Naive thymus-derived CD4-positive, alpha-beta T cell (primary cell): ENCODE data around the gene SLAMF9. TPM values are rescaled to one million over a fixed set of nuclear protein-coding genes. Genes with fewer than 3 reads are reported as not detected.

ENCODE experiments used
- ATAC-seq: fragments of 150-1000 bp; cut with Tn5 transposase; 2 replicates; pipeline ENCODE4 v1.10.0; 2021; ENCODE audit warnings: mild to moderate bottlenecking, moderate library complexity
- CTCF ChIA-PET: fragments of 350-600 bp; sonication (Branson Sonifier 250); formaldehyde crosslinking; loops from one replicate; lab custom pipeline; 2021; ENCODE audit warnings: antibody characterized with exemption; lab: Charles Lee
- POLR2A ChIA-PET: fragments of 350-600 bp; sonication (Branson Sonifier 250); formaldehyde crosslinking; loops from one replicate; lab custom pipeline; 2021; ENCODE audit warnings: antibody characterized with exemption, inconsistent platforms; lab: Charles Lee
- DNase-seq, 9 donors: peaks; one replicate each; pipeline versions ENCODE4 v3.0.0 to v3.0.0-alpha.2; 2020 to 2022; ENCODE audit warnings: mixed read lengths in 1 of 9
- H3K27ac ChIP-seq: one replicate; pipeline ENCODE4 v1.7.0; 2013; ENCODE audit warnings: mild to moderate bottlenecking, low read depth, low read length, moderate library complexity
- H3K27me3 ChIP-seq, 2 donors: one replicate each; pipeline ENCODE4 v1.7.0; 2013; ENCODE audit warnings: low read length in 2 of 2, mild to moderate bottlenecking in 2 of 2, moderate library complexity in 2 of 2; ENCODE audit not compliant: control insufficient read depth in 2 of 2, insufficient read depth in 2 of 2
- H3K36me3 ChIP-seq, 3 experiments: 1 replicate in 2 of 3; 2 replicates in 1 of 3; pipeline ENCODE4 v1.7.0; 2013; ENCODE audit warnings: low read length in 3 of 3, mild to moderate bottlenecking in 3 of 3, moderate library complexity in 1 of 3; ENCODE audit not compliant: insufficient read depth in 3 of 3, control insufficient read depth in 2 of 3
- H3K4me1 ChIP-seq, 2 donors: one replicate each; pipeline ENCODE4 v1.7.0; 2013; ENCODE audit warnings: low read length in 2 of 2, mild to moderate bottlenecking in 2 of 2, moderate library complexity in 1 of 2; ENCODE audit not compliant: control insufficient read depth in 2 of 2, insufficient read depth in 2 of 2
- H3K4me3 ChIP-seq: 2 replicates; pipeline ENCODE4 v1.7.0; 2013; ENCODE audit warnings: mild to moderate bottlenecking, low read length
- H3K9me3 ChIP-seq, 3 experiments: 1 replicate in 2 of 3; 2 replicates in 1 of 3; pipeline ENCODE4 v1.7.0; 2013; ENCODE audit warnings: low read length in 3 of 3; ENCODE audit not compliant: control insufficient read depth in 2 of 3
- H3K27ac Mint-ChIP-seq, 9 donors: one replicate each; pipeline ENCODE4 v1.8.0; 2020 to 2022; ENCODE audit warnings: mixed read lengths in 9 of 9, mild to moderate bottlenecking in 8 of 9, moderate library complexity in 5 of 9, inconsistent platforms in 2 of 9
- H3K27me3 Mint-ChIP-seq, 5 donors: one replicate each; pipeline ENCODE4 v1.8.0; 2021 to 2022; ENCODE audit warnings: mixed read lengths in 5 of 5, mild to moderate bottlenecking in 1 of 5
- H3K36me3 Mint-ChIP-seq, 5 donors: one replicate each; pipeline ENCODE4 v1.8.0; 2020 to 2022; ENCODE audit warnings: mixed read lengths in 5 of 5, mild to moderate bottlenecking in 3 of 5, inconsistent platforms in 1 of 5
- H3K4me1 Mint-ChIP-seq, 7 donors: one replicate each; pipeline ENCODE4 v1.8.0; 2020 to 2022; ENCODE audit warnings: mixed read lengths in 7 of 7, mild to moderate bottlenecking in 3 of 7, inconsistent platforms in 1 of 7
- H3K4me3 Mint-ChIP-seq, 10 donors: one replicate each; pipeline ENCODE4 v1.8.0; 2020 to 2022; ENCODE audit warnings: mild to moderate bottlenecking in 10 of 10, mixed read lengths in 10 of 10, moderate library complexity in 6 of 10, inconsistent platforms in 2 of 10
- H3K9me3 Mint-ChIP-seq, 11 donors: one replicate each; pipeline ENCODE4 v1.8.0; 2020 to 2022; ENCODE audit warnings: mixed read lengths in 11 of 11, mild to moderate bottlenecking in 4 of 11, inconsistent platforms in 1 of 11, moderate library complexity in 1 of 11
- intact Hi-C, 2 donors: fragments of 100-400 bp; cut with micrococcal nuclease; formaldehyde crosslinking; loops; one replicate each; pipeline ENCODE4 v1.15.1; 2023
- polyA plus RNA-seq, 2 donors: library from polyadenylated mRNA; unstranded; fragments of 300-500 nt; fragmentation: Illumina TruSeq; gene quantifications; one replicate each; pipeline ENCODE4 v1.2.3, GENCODE V29; 2021
- total RNA-seq, 6 experiments: library from RNA in 5 of 6; stranded (reverse) in 5 of 6; gene quantifications; 1 replicate in 5 of 6; 2 replicates in 1 of 6; pipeline ENCODE4 v1.2.3 and lab custom pipeline; 2021 to 2026

The SLAMF9 gene
- total and polyA plus RNA-seq, 7 experiments from 2014 or later = not detected

GRCh38 chr1:159902541-159902940 lies 51.5 kb downstream of the SLAMF9 start:
- H3K4me1 Mint-ChIP-seq = peaks cover 0 to 9% (median 8%) of the 10 kb centered on the region in 7 donors
- Histone ChIP-seq H3K36me3 (no peaks in the 10 kb centered on the region), H3K27me3 (no peaks in the 10 kb centered on the region), H3K27ac (no peak overlapping the region), H3K9me3 (no peaks in the 10 kb centered on the region), H3K4me1 (no peaks in the 10 kb centered on the region), H3K4me3 (no peak overlapping the region)
- peaks cover 0 to 8% (median 0%) of the 10 kb centered on the region in 5 donors for H3K27me3 Mint-ChIP-seq
- peaks cover 0 to 3% (median 0%) of the 10 kb centered on the region in 11 donors for H3K9me3 Mint-ChIP-seq
- intact Hi-C loops = no loop called here
- H3K36me3 Mint-ChIP-seq = peaks cover 0 to 7% (median 0%) of the 10 kb centered on the region in 5 donors
- ATAC-seq = no peak
- H3K27ac Mint-ChIP-seq = no peak overlapping the region
- POLR2A ChIA-PET = no interaction called here
- no peak overlapping the region for H3K4me3 Mint-ChIP-seq
- no peak for DNase-seq
- CTCF ChIA-PET = no interaction called here

Other genes with a start within 250 kb of the SLAMF9 start
- gene CRP, start 239.6 kb downstream of the SLAMF9 start, total RNA-seq = not detected
- gene CRP, start 239.6 kb downstream of the SLAMF9 start, polyA plus RNA-seq = not detected
- gene DUSP23, start 173.3 kb downstream of the SLAMF9 start, total RNA-seq = 10 to 100 TPM in 4 of 5 experiments, 1 to 10 TPM in 1; 7.4 to 18.9 (median 12.2) TPM
- gene DUSP23, start 173.3 kb downstream of the SLAMF9 start, polyA plus RNA-seq = 10 to 100 TPM; 35.0 to 38.0 TPM
- 10 to 100 TPM in 1 of 5 experiments, 1 to 10 TPM in 1, under 1 TPM in 3; 0.27 to 41.4 (median 0.51) TPM for gene FCRL6, start 151.9 kb downstream of the SLAMF9 start, total RNA-seq
- under 1 TPM; 0.15 to 0.43 TPM for gene FCRL6, start 151.9 kb downstream of the SLAMF9 start, polyA plus RNA-seq
- gene SLAMF8, start 127.4 kb downstream of the SLAMF9 start, total RNA-seq = 1 to 10 TPM in 4 of 5 experiments, under 1 TPM in 1; 0.27 to 1.7 (median 1.3) TPM
- gene SLAMF8, start 127.4 kb downstream of the SLAMF9 start, polyA plus RNA-seq = not detected
- not detected for gene VSIG8, start 91.6 kb downstream of the SLAMF9 start, total RNA-seq
- gene VSIG8, start 91.6 kb downstream of the SLAMF9 start, polyA plus RNA-seq = not detected
- 1 to 10 TPM in 2 of 5 experiments, under 1 TPM in 3; 0.53 to 2.8 (median 0.92) TPM for gene CFAP45, start 54.1 kb downstream of the SLAMF9 start, total RNA-seq
- gene CFAP45, start 54.1 kb downstream of the SLAMF9 start, polyA plus RNA-seq = under 1 TPM; 0.17 to 0.57 TPM
- gene TAGLN2, start 28.7 kb downstream of the SLAMF9 start, total RNA-seq = 100 to 1,000 TPM; 116 to 450 (median 284) TPM
- gene TAGLN2, start 28.7 kb downstream of the SLAMF9 start, polyA plus RNA-seq = 100 to 1,000 TPM; 449 to 662 TPM
- gene IGSF9, start 8.6 kb downstream of the SLAMF9 start, total RNA-seq = under 1 TPM in 1 of 5 experiments, not detected in 4; 0.12 TPM
- under 1 TPM in 1 of 2 donors, not detected in 1; 0.12 TPM for gene IGSF9, start 8.6 kb downstream of the SLAMF9 start, polyA plus RNA-seq
- gene PIGM, start 77.8 kb upstream of the SLAMF9 start, total RNA-seq = 10 to 100 TPM in 2 of 5 experiments, 1 to 10 TPM in 3; 4.0 to 11.4 (median 7.0) TPM
- 1 to 10 TPM; 4.1 to 5.0 TPM for gene PIGM, start 77.8 kb upstream of the SLAMF9 start, polyA plus RNA-seq
- under 1 TPM in 1 of 5 experiments, not detected in 4; 0.32 TPM for gene KCNJ10, start 115.9 kb upstream of the SLAMF9 start, total RNA-seq
- gene KCNJ10, start 115.9 kb upstream of the SLAMF9 start, polyA plus RNA-seq = under 1 TPM in 1 of 2 donors, not detected in 1; 0.29 TPM
- gene KCNJ9, start 127.3 kb upstream of the SLAMF9 start, total RNA-seq = not detected
- under 1 TPM; 0.06 to 0.08 TPM for gene KCNJ9, start 127.3 kb upstream of the SLAMF9 start, polyA plus RNA-seq
- gene IGSF8, start 144.4 kb upstream of the SLAMF9 start, total RNA-seq = 10 to 100 TPM; 31.9 to 68.7 (median 44.8) TPM
- 10 to 100 TPM; 38.6 to 60.9 TPM for gene IGSF8, start 144.4 kb upstream of the SLAMF9 start, polyA plus RNA-seq
- gene ATP1A2, start 161.5 kb upstream of the SLAMF9 start, total RNA-seq = not detected
- not detected for gene ATP1A2, start 161.5 kb upstream of the SLAMF9 start, polyA plus RNA-seq
- gene ATP1A4, start 197.4 kb upstream of the SLAMF9 start, total RNA-seq = under 1 TPM in 1 of 5 experiments, not detected in 4; 0.71 TPM
- not detected for gene ATP1A4, start 197.4 kb upstream of the SLAMF9 start, polyA plus RNA-seq
- 1 to 10 TPM in 1 of 5 experiments, not detected in 4; 1.1 TPM for gene CASQ1, start 236.3 kb upstream of the SLAMF9 start, total RNA-seq
- not detected for gene CASQ1, start 236.3 kb upstream of the SLAMF9 start, polyA plus RNA-seq